HG03108 (cell line): Measurements from ENCODE around the gene FSD1L.
"Not testable (repeated sequence)": the region's sequence is repeated elsewhere in the genome, so short reads cannot be mapped to it uniquely, and the experiment has no call there.

Experiments used
- ATAC-seq: cut with Tn5 transposase; IDR thresholded peaks from one replicate; pipeline ENCODE4 v1.9.1; 2021; ENCODE audit warnings: moderate library complexity; ENCODE audit not compliant: unreplicated experiment

The FSD1L gene

GRCh38 chr9:105554042-105554441 is 106.2 kb downstream of the FSD1L start:
- ATAC-seq: no peak

GRCh38 chr9:105557804-105558610 is 110.2 kb downstream of the FSD1L start, which contains the start of gene FKTN:
TSS of gene FKTN (plus strand) at chr9:105558131. CDS start at chr9:105575033, 16,902 bp downstream.
- ATAC-seq: peak; percentile 98

GRCh38 chr9:105572455-105572854 is 124.6 kb downstream of the FSD1L start:
- no peak for ATAC-seq

- ATAC-seq: not testable (repeated sequence)
These were observed 132.1 kb downstream of the FSD1L start for GRCh38 chr9:105579952-105580351.

- ATAC-seq: not testable (repeated sequence)
These were observed 133.7 kb downstream of the FSD1L start for GRCh38 chr9:105581550-105581949.

- no peak for ATAC-seq
These were observed 145.3 kb downstream of the FSD1L start for GRCh38 chr9:105593145-105593544.
